BJ (cell line): ENCODE results near the gene MIS18A. TPM values are rescaled to one million over a fixed set of nuclear protein-coding genes. Genes with fewer than 3 reads are reported as not detected.

Source experiments
- CTCF ChIA-PET: fragments of 350-600 bp; formaldehyde crosslinking; extraction: SDS; loops from one replicate; lab custom pipeline; 2021; ENCODE audit warnings: antibody characterized with exemption, inconsistent platforms; lab: Yijun Ruan, JAX
- POLR2A ChIA-PET: fragments of 300-600 bp; sonication (Branson Sonifier 250); formaldehyde crosslinking; extraction: SDS; loops from one replicate; lab custom pipeline; 2021; ENCODE audit warnings: antibody characterized with exemption; lab: Charles Lee
- DNase-seq: peaks from one replicate; pipeline ENCODE4 v3.0.0-alpha.2; 2011; ENCODE audit warnings: low read depth
- H3K27me3 ChIP-seq: 2 replicates; pipeline ENCODE4 v1.6.0; 2011; ENCODE audit warnings: low read length; ENCODE audit not compliant: control insufficient read depth, insufficient read depth
- H3K36me3 ChIP-seq: 2 replicates; pipeline ENCODE4 v1.5.1; 2011; ENCODE audit warnings: low read length; ENCODE audit not compliant: control insufficient read depth, insufficient read depth
- H3K4me3 ChIP-seq: 2 replicates; pipeline ENCODE4 v1.5.1; 2011; ENCODE audit warnings: low read depth, mild to moderate bottlenecking, control low read depth, low read length
- CTCF ChIP-seq: IDR thresholded peaks from 2 replicates; pipeline ENCODE4 v1.5.1; 2011; ENCODE audit warnings: low read depth, mild to moderate bottlenecking, control low read depth, inconsistent platforms, low read length, moderate library complexity; ENCODE audit not compliant: insufficient read depth
- polyA plus RNA-seq: library from polyadenylated mRNA; depleted of rRNA; stranded (reverse); fragments of >200 nt; gene quantifications from 2 replicates; pipeline ENCODE4 v1.2.3, GENCODE V29; 2011

Gene MIS18A
- polyA plus RNA-seq, 1 experiment: 6.0 TPM

DNA sequence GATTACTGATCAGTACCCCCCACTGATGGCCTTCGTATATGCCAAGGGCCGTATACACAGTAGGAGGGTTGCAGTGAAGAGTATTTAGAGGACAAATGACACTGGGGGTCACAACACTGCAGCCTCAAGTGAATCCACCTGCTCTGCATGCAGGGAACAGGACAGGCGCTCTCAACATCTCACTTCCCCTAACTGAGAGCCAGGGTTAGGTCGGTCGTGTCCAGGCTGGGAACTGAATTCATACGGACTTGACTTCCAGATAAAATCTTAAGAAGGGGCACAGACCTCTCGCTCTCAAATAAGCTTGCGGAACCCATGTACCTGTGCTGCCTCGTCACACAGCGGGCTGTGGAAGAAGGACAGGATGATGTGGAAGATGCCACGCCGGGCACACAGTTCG, 42.6 kb upstream of the MIS18A start:
- Histone ChIP-seq H3K4me3 (no peak overlapping the region), H3K27me3 (no peaks in the 10 kb centered on the region), H3K36me3 (peaks cover 50% of the 10 kb centered on the region)
- TF ChIP-seq CTCF: no peak
- POLR2A ChIA-PET: no interaction called here
- DNase-seq: no peak
- CTCF ChIA-PET: no interaction called here

- ChIA-PET CTCF (no interaction called here), POLR2A (no interaction called here)
- no peak for TF ChIP-seq CTCF
- H3K36me3 ChIP-seq: peaks cover 52% of the 10 kb centered on the region
- H3K27me3 ChIP-seq: no peaks in the 10 kb centered on the region
- H3K4me3 ChIP-seq: no peak overlapping the region
- no peak for DNase-seq
Measured at GRCh38 chr21:32320726-32321125, 41.9 kb upstream of the MIS18A start.

DNA sequence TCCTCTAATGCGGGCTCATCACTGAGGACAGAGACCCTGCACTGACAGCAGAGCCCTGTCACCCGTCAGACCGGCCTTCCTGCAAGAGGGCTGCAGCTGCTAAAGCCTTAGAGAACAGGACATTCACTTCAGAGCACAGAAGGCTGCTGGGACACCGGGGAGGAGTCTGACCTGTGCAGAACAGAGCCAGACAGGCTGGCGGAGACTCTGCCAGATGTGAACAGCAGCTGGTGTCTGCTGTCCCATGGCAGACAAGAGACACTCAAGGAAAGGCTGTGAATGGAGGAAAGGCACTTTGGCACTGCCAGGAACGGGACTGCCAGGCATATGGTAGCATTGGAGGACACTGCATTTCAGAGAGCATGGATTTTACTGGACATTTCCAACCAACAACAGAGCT, 41.2 kb upstream of the MIS18A start:
- no peak overlapping the region for H3K4me3 ChIP-seq
- DNase-seq: no peak
- ChIA-PET POLR2A (no interaction called here), CTCF (no interaction called here)
- peaks cover 48% of the 10 kb centered on the region for H3K36me3 ChIP-seq
- TF ChIP-seq CTCF: no peak
- H3K27me3 ChIP-seq: no peaks in the 10 kb centered on the region

DNA sequence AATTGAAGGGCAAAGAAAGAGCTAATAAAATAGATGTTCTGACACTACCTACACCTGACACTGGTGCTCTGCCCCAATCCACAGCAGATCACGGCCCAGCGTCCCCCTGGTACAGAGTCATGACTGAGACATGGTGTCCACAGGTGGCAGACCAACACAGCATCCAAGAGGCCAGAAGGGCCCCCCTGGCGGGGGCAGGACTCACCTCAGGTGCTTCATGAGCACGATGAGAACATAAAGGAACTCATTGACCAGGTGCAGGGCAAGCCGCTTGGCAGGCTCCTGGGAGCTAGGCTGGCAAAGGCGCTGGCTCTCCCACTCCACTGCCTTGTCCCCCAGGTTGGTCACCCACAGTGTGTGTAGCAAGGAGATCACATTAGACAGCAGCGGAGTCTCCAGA, 40.2 kb upstream of the MIS18A start:
- DNase-seq: no peak
- TF ChIP-seq CTCF: no peak
- ChIA-PET POLR2A (no interaction called here), CTCF (no interaction called here)
- no peak overlapping the region for H3K4me3 ChIP-seq
- H3K36me3 ChIP-seq: peaks cover 47% of the 10 kb centered on the region
- no peaks in the 10 kb centered on the region for H3K27me3 ChIP-seq

- CTCF ChIA-PET: no interaction called here
- no peak for TF ChIP-seq CTCF
- H3K27me3 ChIP-seq: no peaks in the 10 kb centered on the region
- no peak overlapping the region for H3K4me3 ChIP-seq
- peaks cover 42% of the 10 kb centered on the region for H3K36me3 ChIP-seq
- POLR2A ChIA-PET: no interaction called here
- no peak for DNase-seq
Measured at GRCh38 chr21:32317726-32318125, 38.9 kb upstream of the MIS18A start.
